DND-41 (cell line): ENCODE measurements around the gene NCK2.

ENCODE experiments used
- CTCF ChIP-seq: IDR thresholded peaks from 2 replicates; pipeline ENCODE4 v1.5.1; 2012; ENCODE audit warnings: borderline replicate concordance, low read length, moderate library complexity, mild to moderate bottlenecking; ENCODE audit not compliant: poor library complexity, severe bottlenecking; ENCODE audit errors: extremely low read depth
- EZH2 ChIP-seq: IDR thresholded peaks from 3 replicates; pipeline ENCODE4 v1.6.1; 2012; ENCODE audit warnings: borderline replicate concordance, low read depth, mild to moderate bottlenecking, moderate library complexity, low read length, inconsistent platforms; ENCODE audit not compliant: severe bottlenecking

GRCh38 chr2:105801961-105802360, 57.2 kb downstream of the NCK2 start:
- TF ChIP-seq EZH2 (no peak), CTCF (no peak)
